COLO668 (cell line): ENCODE data around the gene MROH2A.

ENCODE experiments used
- DNase-seq: peaks from one replicate; lab custom pipeline; 2025; ENCODE audit not compliant: unreplicated experiment; lab: John Stamatoyannopoulos, UW

Gene MROH2A

GRCh38 chr2:233817995-233818638 lies 40.0 kb downstream of the MROH2A start:
- no peak for DNase-seq

- DNase-seq, result no peak
These were observed 40.8 kb downstream of the MROH2A start for GRCh38 chr2:233818639-233819621.

GRCh38 chr2:233819884-233820773 lies 42.0 kb downstream of the MROH2A start:
- DNase-seq, result no peak

GRCh38 chr2:233820774-233821105 lies 42.6 kb downstream of the MROH2A start:
- no peak for DNase-seq

- DNase-seq, result no peak
These were observed 43.1 kb downstream of the MROH2A start for GRCh38 chr2:233821196-233821595.

- no peak for DNase-seq
These were observed 43.6 kb downstream of the MROH2A start for GRCh38 chr2:233821709-233822100.

GRCh38 chr2:233822101-233822771 lies 44.1 kb downstream of the MROH2A start:
- no peak for DNase-seq

GRCh38 chr2:233822781-233823730 lies 44.9 kb downstream of the MROH2A start:
- no peak for DNase-seq

- no peak for DNase-seq
These were observed 45.6 kb downstream of the MROH2A start for GRCh38 chr2:233823731-233824121.

- no peak for DNase-seq
These were observed 46.2 kb downstream of the MROH2A start for GRCh38 chr2:233824373-233824772.

GRCh38 chr2:233828546-233829192 lies 50.5 kb downstream of the MROH2A start:
- DNase-seq, result no peak

GRCh38 chr2:233829193-233830110 lies 51.3 kb downstream of the MROH2A start:
- DNase-seq, result no peak

- DNase-seq, result no peak
These were observed 52.1 kb downstream of the MROH2A start for GRCh38 chr2:233830111-233830802.

GRCh38 chr2:233831011-233831721 lies 53.0 kb downstream of the MROH2A start:
- DNase-seq, result peak; percentile 38

- DNase-seq, result no peak
These were observed 53.7 kb downstream of the MROH2A start for GRCh38 chr2:233831861-233832260.

- DNase-seq, result no peak
These were observed 54.3 kb downstream of the MROH2A start for GRCh38 chr2:233832414-233832813.

- DNase-seq, result no peak
These were observed 54.8 kb downstream of the MROH2A start for GRCh38 chr2:233832869-233833311.
